GM12892 (cell line): ENCODE results near the gene FBXL19.
"Not testable (repeated sequence)": the region's sequence is repeated elsewhere in the genome, so short reads cannot be mapped to it uniquely, and the experiment has no call there.

ENCODE experiments used
- DNase-seq: peaks from one replicate; pipeline ENCODE4 v3.0.0; 2011; ENCODE audit not compliant: insufficient read length
- FAIRE-seq: peaks from 2 replicates; lab custom pipeline; 2011; peaks lifted over from hg19 to GRCh38; lab: Jason Lieb, UNC
- POLR2A ChIP-seq: IDR thresholded peaks from 2 replicates; pipeline ENCODE4 v1.6.1; 2011; ENCODE audit warnings: low read depth, low read length, control low read depth
- POLR2AphosphoS5 ChIP-seq: IDR thresholded peaks from 2 replicates; pipeline ENCODE4 v1.6.1; 2011; ENCODE audit warnings: low read depth, low read length, control low read depth
- TAF1 ChIP-seq: IDR thresholded peaks from 2 replicates; pipeline ENCODE4 v1.6.1; 2011; ENCODE audit warnings: low read depth, mild to moderate bottlenecking, control low read depth, low read length, borderline replicate concordance

The FBXL19 gene

GRCh38 chr16:30889721-30890120, 33.7 kb upstream of the FBXL19 start:
- FAIRE-seq: no peak
- no peak for DNase-seq
- TF ChIP-seq POLR2AphosphoS5 (no peak), TAF1 (no peak), POLR2A (no peak)

GRCh38 chr16:30891043-30891823, 32.1 kb upstream of the FBXL19 start:
- not testable (repeated sequence) for FAIRE-seq, DNase-seq

- DNase-seq: no peak
- no peak for FAIRE-seq
- TF ChIP-seq POLR2A (no peak), TAF1 (no peak), POLR2AphosphoS5 (no peak)
Measured at GRCh38 chr16:30892670-30893416, 30.5 kb upstream of the FBXL19 start.

GRCh38 chr16:30893417-30893743, 30.0 kb upstream of the FBXL19 start:
- no peak for TF ChIP-seq POLR2AphosphoS5
- no peak for TF ChIP-seq TAF1
- TF ChIP-seq POLR2A: no peak
- DNase-seq (no peak), FAIRE-seq (no peak)

- peak; percentile 82 for FAIRE-seq
- TF ChIP-seq POLR2AphosphoS5: no peak
- TF ChIP-seq POLR2A: peak; percentile 73; the same call in 1 of the 2 replicates
- peak; percentile 82 for DNase-seq
Measured at GRCh38 chr16:30893744-30894539, 29.4 kb upstream of the FBXL19 start, which contains the start of gene BCL7C. BCL7C (minus strand) TSS chr16:30894077; CDS start chr16:30893944, 133 bp downstream.

GRCh38 chr16:30894540-30895368, 28.6 kb upstream of the FBXL19 start:
- FAIRE-seq: no peak
- TF ChIP-seq TAF1 (no peak), POLR2A (no peak), POLR2AphosphoS5 (no peak)
- no peak for DNase-seq

- TF ChIP-seq POLR2A (no peak), TAF1 (no peak), POLR2AphosphoS5 (no peak; the same call in 1 of the 2 replicates)
- FAIRE-seq: no peak
- no peak for DNase-seq
Measured at GRCh38 chr16:30895627-30896260, 27.6 kb upstream of the FBXL19 start.

GRCh38 chr16:30896261-30896888, 27.0 kb upstream of the FBXL19 start, which contains the start of gene CTF1:
CTF1 (plus strand) TSS chr16:30896614; CDS start chr16:30896644, 30 bp downstream.
- TF ChIP-seq POLR2A: no peak
- TF ChIP-seq POLR2AphosphoS5: no peak
- no peak for TF ChIP-seq TAF1
- FAIRE-seq (no peak), DNase-seq (no peak)

GRCh38 chr16:30896889-30897733, 26.3 kb upstream of the FBXL19 start:
- DNase-seq: peak; percentile 69
- TF ChIP-seq POLR2A: no peak
- no peak for TF ChIP-seq POLR2AphosphoS5
- no peak for TF ChIP-seq TAF1
- FAIRE-seq: peak; percentile 68

GRCh38 chr16:30899794-30900193, 23.6 kb upstream of the FBXL19 start:
- DNase-seq (no peak), FAIRE-seq (no peak)
- no peak for TF ChIP-seq POLR2A
- no peak for TF ChIP-seq POLR2AphosphoS5
- TF ChIP-seq TAF1: no peak
